BLaER1 (cell line): Measurements from ENCODE around the gene PGAM1.
"Not testable (repeated sequence)": the region's sequence is repeated elsewhere in the genome, so short reads cannot be mapped to it uniquely, and the experiment has no call there.

Experiments used
- H3K27ac ChIP-seq: shearing (Covaris generic); formaldehyde crosslinking; 2 replicates; pipeline ENCODE4 v1.8.1; 2022
- H3K27me3 ChIP-seq: shearing (Covaris generic); formaldehyde crosslinking; 2 replicates; pipeline ENCODE4 v1.8.1; 2022
- H3K36me3 ChIP-seq: shearing (Covaris generic); formaldehyde crosslinking; 2 replicates; pipeline ENCODE4 v1.8.1; 2022
- H3K4me1 ChIP-seq: shearing (Covaris generic); formaldehyde crosslinking; 2 replicates; pipeline ENCODE4 v1.8.1; 2022
- H3K4me2 ChIP-seq: shearing (Covaris generic); formaldehyde crosslinking; 2 replicates; pipeline ENCODE4 v1.8.1; 2022
- H3K4me3 ChIP-seq: shearing (Covaris generic); formaldehyde crosslinking; 2 replicates; pipeline ENCODE4 v1.8.1; 2022
- H3K9ac ChIP-seq: shearing (Covaris generic); formaldehyde crosslinking; 2 replicates; pipeline ENCODE4 v1.8.1; 2022
- H3K9me3 ChIP-seq: shearing (Covaris generic); formaldehyde crosslinking; 2 replicates; pipeline ENCODE4 v1.8.1; 2022
- H4K20me1 ChIP-seq: shearing (Covaris generic); formaldehyde crosslinking; 2 replicates; pipeline ENCODE4 v1.8.1; 2022
- Cebpa-rat ChIP-seq: shearing (Covaris generic); IDR thresholded peaks from 2 replicates; pipeline ENCODE4 v1.8.1; 2022

Gene PGAM1

GRCh38 chr10:97466755-97467154 is 40.8 kb downstream of the PGAM1 start:
- TF ChIP-seq Cebpa-rat: no peak
- H3K27me3 ChIP-seq: no peaks in the 10 kb centered on the region
- peaks cover 98% of the 10 kb centered on the region for H3K36me3 ChIP-seq
- no peaks in the 10 kb centered on the region; the same call in 1 of the 2 replicates for H3K4me1 ChIP-seq
- no peak overlapping the region for H3K4me2 ChIP-seq
- no peak overlapping the region for H3K9ac ChIP-seq
- no peak overlapping the region for H3K27ac ChIP-seq
- H3K9me3 ChIP-seq: no peaks in the 10 kb centered on the region
- peaks cover 40% of the 10 kb centered on the region for H4K20me1 ChIP-seq
- H3K4me3 ChIP-seq: no peak overlapping the region

GRCh38 chr10:97468162-97468561 is 42.2 kb downstream of the PGAM1 start:
- H3K4me1 ChIP-seq: no peaks in the 10 kb centered on the region; the same call in 1 of the 2 replicates
- H4K20me1 ChIP-seq: peaks cover 34% of the 10 kb centered on the region
- no peaks in the 10 kb centered on the region for H3K9me3 ChIP-seq
- no peak overlapping the region for H3K9ac ChIP-seq
- no peaks in the 10 kb centered on the region for H3K27me3 ChIP-seq
- no peak for TF ChIP-seq Cebpa-rat
- H3K4me3 ChIP-seq: no peak overlapping the region
- no peak overlapping the region for H3K27ac ChIP-seq
- H3K36me3 ChIP-seq: peaks cover 98% of the 10 kb centered on the region
- no peak overlapping the region for H3K4me2 ChIP-seq

GRCh38 chr10:97468781-97469180 is 42.8 kb downstream of the PGAM1 start:
- not testable (repeated sequence) for H3K9me3 ChIP-seq, H3K4me3 ChIP-seq, H3K27me3 ChIP-seq, H3K9ac ChIP-seq, H3K27ac ChIP-seq, H3K4me1 ChIP-seq, H3K4me2 ChIP-seq
- peaks cover 98% of the 10 kb centered on the region for H3K36me3 ChIP-seq
- H4K20me1 ChIP-seq: peaks cover 32% of the 10 kb centered on the region

GRCh38 chr10:97474918-97475317 is 48.9 kb downstream of the PGAM1 start:
- Histone ChIP-seq H3K27me3 (no peaks in the 10 kb centered on the region), H3K36me3 (peaks cover 98% of the 10 kb centered on the region), H3K9me3 (no peaks in the 10 kb centered on the region), H3K4me3 (no peak overlapping the region), H3K4me1 (no peaks in the 10 kb centered on the region), H4K20me1 (peaks cover 17% of the 10 kb centered on the region; the same call in 1 of the 2 replicates), H3K9ac (no peak overlapping the region), H3K27ac (no peak overlapping the region), H3K4me2 (no peak overlapping the region)
- no peak for TF ChIP-seq Cebpa-rat

GRCh38 chr10:97475936-97476594 is 50.1 kb downstream of the PGAM1 start:
- Histone ChIP-seq H3K9me3 (no peaks in the 10 kb centered on the region), H3K27ac (no peak overlapping the region), H3K4me2 (no peak overlapping the region), H3K27me3 (no peaks in the 10 kb centered on the region), H3K4me3 (no peak overlapping the region), H3K36me3 (peaks cover 99% of the 10 kb centered on the region), H3K9ac (no peak overlapping the region), H3K4me1 (no peaks in the 10 kb centered on the region), H4K20me1 (peaks cover 23% of the 10 kb centered on the region; the same call in 1 of the 2 replicates)
- TF ChIP-seq Cebpa-rat: no peak

- H3K9ac ChIP-seq, H3K27me3 ChIP-seq, H3K27ac ChIP-seq, H3K4me2 ChIP-seq, H3K9me3 ChIP-seq, H3K4me3 ChIP-seq, H3K4me1 ChIP-seq: not testable (repeated sequence)
- Histone ChIP-seq H4K20me1 (peaks cover 53% of the 10 kb centered on the region), H3K36me3 (peaks cover 95% of the 10 kb centered on the region)
These were observed 53.4 kb downstream of the PGAM1 start for GRCh38 chr10:97479410-97479809.

- H3K4me2 ChIP-seq: no peak overlapping the region
- H3K27me3 ChIP-seq: no peaks in the 10 kb centered on the region
- H4K20me1 ChIP-seq: peaks cover 58% of the 10 kb centered on the region
- H3K4me1 ChIP-seq: no peaks in the 10 kb centered on the region
- peaks cover 95% of the 10 kb centered on the region for H3K36me3 ChIP-seq
- H3K9me3 ChIP-seq: no peaks in the 10 kb centered on the region
- no peak for TF ChIP-seq Cebpa-rat
- no peak overlapping the region for H3K27ac ChIP-seq
- no peak overlapping the region for H3K4me3 ChIP-seq
- no peak overlapping the region for H3K9ac ChIP-seq
These were observed 53.9 kb downstream of the PGAM1 start for GRCh38 chr10:97479939-97480338.

- no peaks in the 10 kb centered on the region for H3K27me3 ChIP-seq
- H4K20me1 ChIP-seq: peaks cover 70% of the 10 kb centered on the region
- no peak overlapping the region for H3K9ac ChIP-seq
- H3K27ac ChIP-seq: no peak overlapping the region
- no peaks in the 10 kb centered on the region for H3K9me3 ChIP-seq
- no peaks in the 10 kb centered on the region for H3K4me1 ChIP-seq
- H3K36me3 ChIP-seq: peaks cover 95% of the 10 kb centered on the region
- no peak for TF ChIP-seq Cebpa-rat
- H3K4me3 ChIP-seq: no peak overlapping the region
- no peak overlapping the region for H3K4me2 ChIP-seq
These were observed 55.1 kb downstream of the PGAM1 start for GRCh38 chr10:97481071-97481470.

GRCh38 chr10:97482381-97482780 is 56.4 kb downstream of the PGAM1 start:
- Histone ChIP-seq H3K4me3 (no peak overlapping the region), H3K9ac (no peak overlapping the region), H3K27me3 (no peaks in the 10 kb centered on the region), H3K4me1 (no peaks in the 10 kb centered on the region), H3K36me3 (peaks cover 86% of the 10 kb centered on the region), H3K27ac (no peak overlapping the region), H3K4me2 (no peak overlapping the region), H4K20me1 (peaks cover 71% of the 10 kb centered on the region), H3K9me3 (no peaks in the 10 kb centered on the region)
- no peak for TF ChIP-seq Cebpa-rat
